Peyer's patch (tissue), 4 donors: Measurements from ENCODE around the gene PTH1R. TPM values are rescaled to one million over a fixed set of nuclear protein-coding genes. Genes with fewer than 3 reads are reported as not detected.

Source experiments
- DNase-seq, 3 donors: peaks; one replicate each; pipeline ENCODE4 v3.0.0-alpha.2; 2017 to 2019
- H3K27ac ChIP-seq, 4 donors: fragments of 200-600 bp; sonication (generic); one replicate each; pipeline ENCODE4 v1.5.1; 2016 to 2019
- H3K27me3 ChIP-seq, 2 donors: fragments of 200-600 bp; sonication (generic); one replicate each; pipeline ENCODE4 v1.5.1; 2019
- H3K36me3 ChIP-seq, 3 donors: fragments of 200-600 bp; sonication (generic); one replicate each; pipeline ENCODE4 v1.5.1; 2016 to 2019
- H3K4me1 ChIP-seq, 4 donors: fragments of 200-600 bp; sonication (generic); one replicate each; pipeline ENCODE4 v1.5.1; 2016 to 2019
- H3K4me3 ChIP-seq, 4 donors: fragments of 200-600 bp; sonication (generic); 1 replicate in 3 of 4; 2 replicates in 1 of 4; pipeline ENCODE4 v1.5.1; 2016 to 2019; ENCODE audit warnings: mild to moderate bottlenecking in 1 of 4
- H3K9me3 ChIP-seq, 4 donors: fragments of 200-600 bp; sonication (generic); one replicate each; pipeline ENCODE4 v1.5.1; 2016 to 2019; ENCODE audit warnings: mild to moderate bottlenecking in 1 of 4
- POLR2A ChIP-seq, 2 donors: fragments of 450-650 bp; IDR thresholded peaks; one replicate each; pipeline ENCODE4 v1.5.1; 2017; ENCODE audit warnings: antibody characterized with exemption in 2 of 2, mild to moderate bottlenecking in 2 of 2, moderate library complexity in 2 of 2
- total RNA-seq, 4 donors: library from RNA; depleted of rRNA; stranded (reverse); fragments of >200 nt; gene quantifications; one replicate each; pipeline ENCODE4 v1.1.0, GENCODE V29; 2016
- TF ChIP-seq, protein P1 (sequence below), 6 experiments: fragments of 450-650 bp in 4 of 6; fragments of 200-600 bp in 2 of 6; sonication (generic) in 1 of 6; IDR thresholded peaks; one replicate each; pipeline ENCODE4 v1.5.1; 2017 to 2019; ENCODE audit warnings: antibody characterized with exemption in 6 of 6, mild to moderate bottlenecking in 3 of 6, moderate library complexity in 1 of 6

PTH1R gene
- total RNA-seq, 4 donors from 2014 or later = 2.4 to 12.4 (median 5.7) TPM

DNA sequence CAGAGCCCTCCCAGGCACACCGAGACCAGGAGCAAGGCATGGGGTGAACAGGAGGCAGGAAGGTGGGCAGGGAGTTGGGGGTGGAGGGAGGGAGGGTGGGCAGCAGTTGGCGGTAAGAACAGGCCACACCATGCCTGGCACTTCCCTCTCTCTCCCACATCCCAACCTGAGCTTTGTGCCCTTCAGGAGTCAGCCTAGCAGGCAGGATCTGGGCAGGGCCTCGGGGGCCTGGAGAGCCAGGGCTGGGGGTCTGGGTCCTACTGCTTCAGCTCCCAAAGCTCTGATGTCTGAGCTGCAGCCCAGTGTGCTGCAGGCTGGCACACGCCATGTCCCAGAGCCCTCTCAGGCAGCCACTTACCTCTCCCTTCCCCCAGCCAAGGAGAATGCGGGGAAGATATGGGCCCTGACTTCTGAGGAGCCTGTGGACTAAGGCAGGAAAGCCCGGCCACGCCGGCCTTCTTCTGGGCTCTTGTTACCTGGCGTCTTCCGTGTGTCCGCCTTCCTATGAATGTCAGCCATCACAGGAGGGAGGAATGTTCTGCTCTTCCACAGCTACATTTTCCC, 11.4 kb upstream of the PTH1R start:
- H3K27ac ChIP-seq = no peak overlapping the region
- no peak for DNase-seq

DNA sequence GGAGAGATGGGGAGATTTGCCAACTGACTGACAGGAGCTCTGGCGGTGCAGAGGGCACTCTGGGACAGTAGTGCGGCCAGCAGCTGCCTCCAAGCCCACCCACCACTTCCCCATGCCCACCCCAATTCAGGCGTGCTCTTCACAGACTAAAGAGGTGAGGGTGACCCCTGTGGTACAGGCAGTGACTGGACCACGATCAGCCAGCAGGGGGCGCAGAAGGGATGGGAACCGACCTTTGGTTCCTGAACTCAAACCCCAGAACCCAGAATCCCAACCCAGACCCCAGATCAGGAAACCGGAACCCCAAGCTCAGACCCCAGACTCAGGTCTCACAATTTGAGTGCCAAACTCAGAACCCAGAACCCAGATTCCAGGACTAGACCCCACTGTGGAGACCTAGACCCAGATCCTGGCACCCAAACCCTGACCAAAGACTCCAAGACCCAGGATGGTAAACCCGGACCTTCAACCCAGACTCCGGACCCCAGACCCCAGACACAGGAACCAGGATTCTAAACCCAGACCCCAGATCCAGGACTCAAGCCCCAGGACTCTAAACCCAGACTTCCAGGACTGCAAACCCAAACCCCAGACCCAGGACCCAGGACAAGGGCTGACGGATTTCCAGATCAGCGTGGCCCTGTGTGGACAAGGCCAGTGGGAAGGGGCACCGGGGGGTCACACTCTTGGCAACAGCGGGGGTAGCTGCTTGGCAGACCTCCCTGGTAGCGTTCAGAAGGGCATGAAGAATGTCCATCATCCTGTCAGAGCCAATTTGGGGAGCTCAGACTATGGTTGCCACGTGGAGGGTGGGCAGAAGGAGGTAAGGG, 10.6 kb upstream of the PTH1R start:
- Histone ChIP-seq H3K9me3 (no peaks in the 10 kb centered on the region), H3K4me3 (no peak overlapping the region), H3K27ac (peak overlapping the region in 3 of 4 donors; percentile 27 to 64 (median 38)), H3K27me3 (no peaks in the 10 kb centered on the region), H3K4me1 (peaks cover 0 to 15% (median 0%) of the 10 kb centered on the region in 4 donors), H3K36me3 (no peaks in the 10 kb centered on the region)
- DNase-seq = peak; percentile 83 to 93 (median 86)
- no peak for TF ChIP-seq POLR2A (IDR thresholded peaks at IDR 0.05)
- TF ChIP-seq, protein P1, sequence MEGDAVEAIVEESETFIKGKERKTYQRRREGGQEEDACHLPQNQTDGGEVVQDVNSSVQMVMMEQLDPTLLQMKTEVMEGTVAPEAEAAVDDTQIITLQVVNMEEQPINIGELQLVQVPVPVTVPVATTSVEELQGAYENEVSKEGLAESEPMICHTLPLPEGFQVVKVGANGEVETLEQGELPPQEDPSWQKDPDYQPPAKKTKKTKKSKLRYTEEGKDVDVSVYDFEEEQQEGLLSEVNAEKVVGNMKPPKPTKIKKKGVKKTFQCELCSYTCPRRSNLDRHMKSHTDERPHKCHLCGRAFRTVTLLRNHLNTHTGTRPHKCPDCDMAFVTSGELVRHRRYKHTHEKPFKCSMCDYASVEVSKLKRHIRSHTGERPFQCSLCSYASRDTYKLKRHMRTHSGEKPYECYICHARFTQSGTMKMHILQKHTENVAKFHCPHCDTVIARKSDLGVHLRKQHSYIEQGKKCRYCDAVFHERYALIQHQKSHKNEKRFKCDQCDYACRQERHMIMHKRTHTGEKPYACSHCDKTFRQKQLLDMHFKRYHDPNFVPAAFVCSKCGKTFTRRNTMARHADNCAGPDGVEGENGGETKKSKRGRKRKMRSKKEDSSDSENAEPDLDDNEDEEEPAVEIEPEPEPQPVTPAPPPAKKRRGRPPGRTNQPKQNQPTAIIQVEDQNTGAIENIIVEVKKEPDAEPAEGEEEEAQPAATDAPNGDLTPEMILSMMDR (IDR thresholded peaks at IDR 0.05) = peak; percentile 46 to 90 (median 84)

More for the DNA sequence above, 11.4 kb upstream of the PTH1R start:
- Histone ChIP-seq H3K27me3 (no peaks in the 10 kb centered on the region), H3K4me1 (peaks cover 0 to 15% (median 0%) of the 10 kb centered on the region in 4 donors), H3K36me3 (no peaks in the 10 kb centered on the region), H3K4me3 (no peak overlapping the region), H3K9me3 (no peaks in the 10 kb centered on the region)
- TF ChIP-seq POLR2A (IDR thresholded peaks at IDR 0.05) = no peak
- TF ChIP-seq, protein P1 (IDR thresholded peaks at IDR 0.05) = no peak

DNA sequence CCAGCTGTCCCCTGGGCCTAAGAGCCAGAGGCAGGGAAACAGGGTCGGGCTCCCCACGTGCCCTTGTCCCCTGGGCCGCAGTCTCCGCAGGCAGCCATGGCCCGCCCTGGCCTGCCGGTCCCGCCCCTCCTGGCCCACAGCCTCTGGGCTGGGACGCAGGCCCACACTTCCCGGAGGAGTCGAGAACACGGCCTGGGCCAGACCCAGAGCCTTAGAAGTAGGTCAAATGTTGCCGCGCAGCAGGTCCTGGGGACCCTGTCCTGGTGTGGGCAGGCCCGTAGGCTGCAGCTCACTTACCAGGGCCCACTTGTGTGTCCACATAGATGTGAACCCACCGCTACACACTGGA, 10.0 kb upstream of the PTH1R start:
- Histone ChIP-seq H3K36me3 (no peaks in the 10 kb centered on the region), H3K27me3 (no peaks in the 10 kb centered on the region), H3K4me1 (peaks cover 0 to 15% (median 0%) of the 10 kb centered on the region in 4 donors), H3K27ac (peak overlapping the region; percentile 20 to 64 (median 35)), H3K4me3 (no peak overlapping the region), H3K9me3 (no peaks in the 10 kb centered on the region)
- DNase-seq = peak in 1 of 3 donors; percentile 65
- TF ChIP-seq, protein P1 (IDR thresholded peaks at IDR 0.05) = no peak
- TF ChIP-seq POLR2A (IDR thresholded peaks at IDR 0.05) = no peak

DNA sequence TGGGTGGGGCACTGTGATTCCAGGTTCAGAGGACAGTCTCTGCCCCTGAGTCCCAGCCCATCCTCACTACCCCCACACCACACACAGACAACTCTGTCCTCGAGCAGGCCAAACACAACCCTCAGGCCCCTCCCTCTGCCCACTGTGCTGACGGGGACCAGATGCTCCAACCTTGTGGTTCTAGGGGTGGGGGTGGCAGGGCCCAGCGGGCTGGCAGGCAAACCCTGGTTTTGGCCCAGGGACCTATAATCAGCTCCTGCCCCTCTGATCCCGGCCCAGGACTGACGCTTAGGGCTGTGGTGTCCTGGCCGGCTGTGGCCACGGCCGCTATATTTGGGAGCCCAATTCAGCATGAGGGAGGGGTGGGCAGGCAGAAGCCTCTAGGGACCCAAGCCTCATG, 9.2 kb upstream of the PTH1R start:
- H3K4me3 ChIP-seq = no peak overlapping the region
- H3K27me3 ChIP-seq = no peaks in the 10 kb centered on the region
- peaks cover 0 to 15% (median 0%) of the 10 kb centered on the region in 4 donors for H3K4me1 ChIP-seq
- H3K27ac ChIP-seq = peak overlapping the region; percentile 10 to 64 (median 26)
- H3K36me3 ChIP-seq = no peaks in the 10 kb centered on the region
- no peak for DNase-seq
- TF ChIP-seq, protein P1 (IDR thresholded peaks at IDR 0.05) = no peak
- TF ChIP-seq POLR2A (IDR thresholded peaks at IDR 0.05) = no peak
- H3K9me3 ChIP-seq = no peaks in the 10 kb centered on the region

DNA sequence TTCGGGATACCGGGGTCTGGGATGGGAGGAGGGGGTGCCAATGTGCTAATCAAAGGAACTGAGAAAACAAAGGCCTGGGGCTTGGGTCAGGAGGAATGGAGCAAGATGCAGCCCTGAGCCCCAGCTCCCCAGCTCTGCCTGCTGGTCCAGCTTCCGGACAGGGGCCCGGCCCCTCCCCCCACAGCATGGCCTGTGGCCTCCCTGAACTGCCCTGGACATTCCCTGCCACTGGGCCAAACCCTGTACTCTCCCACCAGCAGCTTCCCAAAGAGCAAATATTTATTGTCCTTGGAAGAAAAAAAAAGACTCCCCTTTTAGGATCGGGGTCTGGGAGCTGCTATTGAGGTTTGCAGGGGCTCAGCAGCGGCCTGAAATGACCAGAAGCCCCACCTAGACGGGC, 8.6 kb upstream of the PTH1R start:
- Histone ChIP-seq H3K27ac (no peak overlapping the region), H3K27me3 (no peaks in the 10 kb centered on the region), H3K4me3 (no peak overlapping the region), H3K36me3 (no peaks in the 10 kb centered on the region), H3K4me1 (peaks cover 0 to 15% (median 0%) of the 10 kb centered on the region in 4 donors), H3K9me3 (no peaks in the 10 kb centered on the region)
- TF ChIP-seq, protein P1 (IDR thresholded peaks at IDR 0.05) = no peak
- no peak for TF ChIP-seq POLR2A (IDR thresholded peaks at IDR 0.05)
- DNase-seq = no peak
